Esophagus muscularis mucosa (tissue), 4 donors: ENCODE measurements around the gene STRADA. TPM values are rescaled to one million over a fixed set of nuclear protein-coding genes. Genes with fewer than 3 reads are reported as not detected.

Source experiments
- DNase-seq: peaks from one replicate; pipeline ENCODE4 v3.0.0-alpha.2; 2017; ENCODE audit errors: extremely low spot score
- H3K27ac ChIP-seq, 4 donors: fragments of 200-600 bp; sonication (generic); replicated peaks in 1 of 4; 1 replicate in 3 of 4; 2 replicates in 1 of 4; pipeline ENCODE4 v1.5.1; 2016 to 2019; ENCODE audit warnings: mild to moderate bottlenecking in 1 of 4
- H3K27me3 ChIP-seq, 4 donors: fragments of 200-600 bp; sonication (generic); one replicate each; pipeline versions ENCODE4 v1.5.1 to v1.6.0; 2016 to 2019
- H3K36me3 ChIP-seq, 4 donors: fragments of 200-600 bp; sonication (generic); one replicate each; pipeline ENCODE4 v1.5.1; 2016 to 2019
- H3K4me1 ChIP-seq, 4 donors: fragments of 200-600 bp; sonication (generic); one replicate each; pipeline ENCODE4 v1.5.1; 2016 to 2019
- H3K4me3 ChIP-seq, 4 donors: fragments of 200-600 bp; sonication (generic); 1 replicate in 2 of 4; 2 replicates in 2 of 4; pipeline ENCODE4 v1.5.1; 2016 to 2019; ENCODE audit warnings: mild to moderate bottlenecking in 4 of 4, moderate library complexity in 1 of 4
- H3K9me3 ChIP-seq, 4 donors: fragments of 200-600 bp; sonication (generic); 1 replicate in 3 of 4; 2 replicates in 1 of 4; pipeline ENCODE4 v1.5.1; 2016 to 2019
- CTCF ChIP-seq, 3 experiments: fragments of 200-600 bp in 2 of 3; fragments of 450-650 bp in 1 of 3; sonication (generic) in 2 of 3; IDR thresholded peaks; one replicate each; pipeline ENCODE4 v1.5.1; 2017 to 2019; ENCODE audit warnings: antibody characterized with exemption in 3 of 3, mild to moderate bottlenecking in 2 of 3, moderate library complexity in 1 of 3
- EP300 ChIP-seq: sonication (generic); formaldehyde crosslinking; IDR thresholded peaks from one replicate; pipeline ENCODE4 v1.6.1; 2017; ENCODE audit warnings: antibody characterized with exemption
- POLR2A ChIP-seq: fragments of 450-650 bp; IDR thresholded peaks from one replicate; pipeline ENCODE4 v1.6.1; 2017; ENCODE audit warnings: antibody characterized with exemption, moderate library complexity, mild to moderate bottlenecking, low read depth
- POLR2AphosphoS5 ChIP-seq, 2 donors: sonication (generic); formaldehyde crosslinking; IDR thresholded peaks; one replicate each; pipeline ENCODE4 v1.6.1; 2017; ENCODE audit warnings: antibody characterized with exemption in 2 of 2
- WGBS: methylation state at CpG from one replicate; pipeline ENCODE4 v1.1.5; 2018; 5-methylcytosine and 5-hydroxymethylcytosine counted together
- intact Hi-C: fragments of 100-400 bp; cut with DNase I; formaldehyde crosslinking; loops from one replicate; pipeline ENCODE4 v1.15.1; 2023
- total RNA-seq, 4 donors: library from RNA; depleted of rRNA; stranded (reverse); fragments of >200 nt; gene quantifications; one replicate each; pipeline versions ENCODE4 v1.1.0 to v1.2.1, GENCODE V29; 2016

The STRADA gene
- total RNA-seq, 4 donors from 2014 or later, result 18.2 to 20.5 (median 20.1) TPM

DNA sequence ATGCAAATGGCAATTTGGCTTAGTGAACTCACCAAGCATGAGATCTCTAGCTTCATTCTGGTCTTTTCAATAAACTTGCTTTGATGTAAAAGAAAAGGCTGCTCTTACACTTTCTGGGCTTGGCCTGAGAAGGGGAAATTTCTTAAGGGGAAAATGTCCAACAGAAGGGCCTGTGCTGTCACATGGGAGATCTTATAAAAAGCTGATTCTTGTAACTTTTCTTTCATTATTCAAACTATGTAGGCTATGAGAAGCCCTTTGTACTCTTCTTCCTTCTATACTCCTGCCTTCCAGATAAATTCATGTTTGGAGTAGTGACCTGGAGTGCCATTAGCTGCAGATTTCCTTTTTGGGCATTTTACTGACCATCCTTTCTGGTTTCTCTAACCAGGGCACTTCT, 58.6 kb downstream of the STRADA start:
- Histone ChIP-seq H3K27ac (no peak overlapping the region), H3K4me3 (no peak overlapping the region), H3K9me3 (no peaks in the 10 kb centered on the region), H3K36me3 (peaks cover 18 to 73% (median 48%) of the 10 kb centered on the region in 4 donors), H3K27me3 (no peaks in the 10 kb centered on the region), H3K4me1 (peaks cover 28 to 65% (median 52%) of the 10 kb centered on the region in 4 donors)
- DNase-seq, result no peak
- intact Hi-C loops, result no loop called here
- TF ChIP-seq EP300 (no peak), POLR2AphosphoS5 (IDR thresholded peaks at IDR 0.05) (no peak), CTCF (IDR thresholded peaks at IDR 0.05) (no peak), POLR2A (no peak)

GRCh38 chr17:63682441-63682840, 59.2 kb downstream of the STRADA start:
- Histone ChIP-seq H3K9me3 (no peaks in the 10 kb centered on the region), H3K27me3 (no peaks in the 10 kb centered on the region), H3K27ac (no peak overlapping the region), H3K4me3 (no peak overlapping the region), H3K4me1 (peaks cover 28 to 65% (median 57%) of the 10 kb centered on the region in 4 donors), H3K36me3 (peaks cover 18 to 75% (median 48%) of the 10 kb centered on the region in 4 donors)
- no peak for TF ChIP-seq EP300
- TF ChIP-seq POLR2A, result no peak
- TF ChIP-seq POLR2AphosphoS5 (IDR thresholded peaks at IDR 0.05), result no peak
- no peak for TF ChIP-seq CTCF (IDR thresholded peaks at IDR 0.05)
- 100% methylated on average over 1 of the region's 1 CpG for WGBS
- no peak for DNase-seq
- intact Hi-C loops, result no loop called here

DNA sequence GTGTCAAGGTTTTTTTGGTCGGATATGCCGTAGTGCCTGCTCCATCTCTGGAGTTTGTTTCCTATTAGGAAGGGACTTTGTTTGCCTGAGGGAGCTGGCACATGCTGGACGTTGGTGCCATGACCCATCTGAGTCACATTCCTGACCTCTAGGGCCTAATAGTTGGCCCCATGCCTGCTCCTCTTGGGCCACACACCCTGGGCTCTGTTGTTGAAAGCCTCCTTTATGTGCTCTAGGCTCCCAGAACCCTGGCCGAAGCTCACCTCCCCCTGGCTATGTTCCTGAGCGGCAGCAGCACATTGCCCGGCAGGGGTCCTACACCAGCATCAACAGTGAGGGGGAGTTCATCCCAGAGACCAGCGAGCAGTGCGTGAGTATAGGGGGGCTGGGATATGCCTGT, 60.1 kb downstream of the STRADA start:
- no peak for DNase-seq
- peaks cover 18 to 77% (median 47%) of the 10 kb centered on the region in 4 donors for H3K36me3 ChIP-seq
- H3K4me1 ChIP-seq, result peaks cover 34 to 71% (median 64%) of the 10 kb centered on the region in 4 donors
- intact Hi-C loops, result no loop called here
- TF ChIP-seq POLR2A (no peak), POLR2AphosphoS5 (IDR thresholded peaks at IDR 0.05) (no peak), EP300 (no peak), CTCF (IDR thresholded peaks at IDR 0.05) (no peak)
- 80% methylated on average over 8 of the region's 8 CpGs for WGBS
- no peaks in the 10 kb centered on the region for H3K27me3 ChIP-seq
- no peaks in the 10 kb centered on the region for H3K9me3 ChIP-seq
- no peak overlapping the region for H3K4me3 ChIP-seq
- H3K27ac ChIP-seq, result peak overlapping the region in 2 of 4 donors; percentile 53 to 56

- H3K27ac ChIP-seq, result peak overlapping the region in 1 of 4 donors; percentile 56
- peaks cover 42 to 71% (median 64%) of the 10 kb centered on the region in 4 donors for H3K4me1 ChIP-seq
- intact Hi-C loops, result no loop called here
Observed at GRCh38 chr17:63680700-63681099, 60.9 kb downstream of the STRADA start.

GRCh38 chr17:63679214-63679613, 62.4 kb downstream of the STRADA start:
- peaks cover 18 to 59% (median 48%) of the 10 kb centered on the region in 4 donors for H3K36me3 ChIP-seq
- no peaks in the 10 kb centered on the region for H3K27me3 ChIP-seq
- no peaks in the 10 kb centered on the region for H3K9me3 ChIP-seq
- H3K4me3 ChIP-seq, result no peak overlapping the region
- intact Hi-C loops, result no loop called here
- WGBS, result 97% methylated on average over 4 of the region's 5 CpGs
- H3K27ac ChIP-seq, result no peak overlapping the region
- DNase-seq, result no peak
- H3K4me1 ChIP-seq, result peaks cover 44 to 71% (median 64%) of the 10 kb centered on the region in 4 donors
- no peak for TF ChIP-seq POLR2AphosphoS5 (IDR thresholded peaks at IDR 0.05)

More at GRCh38 chr17:63680700-63681099, 60.9 kb downstream of the STRADA start:
- Histone ChIP-seq H3K4me3 (no peak overlapping the region), H3K9me3 (no peaks in the 10 kb centered on the region), H3K27me3 (no peaks in the 10 kb centered on the region), H3K36me3 (peaks cover 18 to 69% (median 46%) of the 10 kb centered on the region in 4 donors)
- 96% methylated on average over 1 of the region's 1 CpG for WGBS
- TF ChIP-seq POLR2AphosphoS5 (IDR thresholded peaks at IDR 0.05), result no peak
- no peak for DNase-seq

GRCh38 chr17:63676584-63676983, 65.0 kb downstream of the STRADA start:
- WGBS, result 60% methylated on average over 3 of the region's 3 CpGs
- peaks cover 38 to 63% (median 53%) of the 10 kb centered on the region in 4 donors for H3K4me1 ChIP-seq
- peaks cover 0 to 52% (median 40%) of the 10 kb centered on the region in 4 donors for H3K36me3 ChIP-seq
- no peaks in the 10 kb centered on the region for H3K9me3 ChIP-seq
- intact Hi-C loops, result no loop called here
- no peak for TF ChIP-seq POLR2A
- TF ChIP-seq CTCF (IDR thresholded peaks at IDR 0.05), result no peak
- TF ChIP-seq EP300, result no peak
- TF ChIP-seq POLR2AphosphoS5 (IDR thresholded peaks at IDR 0.05), result no peak
- no peak for DNase-seq
- H3K27ac ChIP-seq, result peak overlapping the region; percentile 55 to 74 (median 72)
- no peaks in the 10 kb centered on the region for H3K27me3 ChIP-seq
- peak overlapping the region in 1 of 4 donors; percentile 5 for H3K4me3 ChIP-seq
